Measurements from ENCODE around the gene IRAK1.

The IRAK1 gene

GRCh38 chrX:153969904-153970356 lies 49.8 kb downstream of the IRAK1 start:
- DNase-seq, result no peak

DNA sequence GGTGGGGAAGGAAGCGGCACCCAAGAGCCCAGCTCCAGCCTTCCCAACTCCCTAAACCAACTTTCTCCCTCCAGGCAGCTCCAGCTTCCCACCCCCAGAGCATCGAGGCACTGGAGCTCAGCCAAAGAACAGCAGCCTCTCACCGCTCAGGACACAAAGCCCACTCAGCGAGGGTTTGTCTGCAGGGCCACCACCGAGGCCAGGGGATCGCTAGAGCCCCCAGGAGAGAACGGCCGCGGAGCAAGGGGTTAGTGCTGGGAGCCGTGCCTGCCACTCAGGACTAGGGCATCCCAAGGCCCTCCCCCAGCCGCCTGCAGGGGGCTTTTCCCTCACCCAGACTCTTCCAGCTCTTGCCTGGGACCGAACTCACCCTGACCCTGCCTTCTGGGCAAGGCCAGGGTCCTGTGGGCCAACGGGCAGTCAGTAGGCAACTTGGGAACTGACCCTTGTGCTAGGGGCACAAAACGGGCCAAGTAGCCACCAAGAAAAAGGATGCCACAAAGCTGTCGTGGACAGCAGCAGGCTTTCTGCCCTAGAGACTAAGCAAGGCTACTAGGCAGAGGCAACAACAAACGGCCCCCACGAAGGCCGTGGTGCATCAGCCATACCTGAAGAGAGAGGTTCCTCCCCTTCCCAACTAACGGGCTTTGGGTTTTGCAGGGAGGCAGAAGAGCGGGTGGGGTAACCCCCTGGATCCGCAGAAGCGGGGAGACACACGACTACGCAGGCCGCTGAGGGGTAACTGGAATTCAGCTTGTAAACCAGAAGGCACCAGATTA lies 50.4 kb downstream of the IRAK1 start:
- DNase-seq, result no peak

DNA sequence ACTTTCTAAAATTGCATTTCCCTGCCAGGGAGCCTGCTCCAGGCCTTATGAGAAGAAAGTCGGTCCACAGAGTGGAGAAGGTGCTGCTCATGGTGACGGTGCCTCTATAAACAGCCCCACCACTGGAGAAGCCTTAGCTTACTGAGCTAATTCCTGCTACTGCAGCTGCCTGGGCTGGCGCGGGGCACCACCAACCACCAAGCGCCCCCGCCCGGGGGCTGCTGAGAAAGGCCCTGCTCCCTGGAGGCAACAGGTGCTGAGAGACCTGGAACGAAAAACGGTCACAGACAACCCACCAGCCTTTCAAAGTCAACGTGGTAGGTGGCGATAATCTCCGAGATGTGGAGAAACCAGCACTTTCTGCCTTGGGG lies 51.0 kb downstream of the IRAK1 start:
- no peak for DNase-seq

GRCh38 chrX:153968255-153968654 lies 51.4 kb downstream of the IRAK1 start:
- DNase-seq, result no peak

- DNase-seq, result no peak
Measured at GRCh38 chrX:153967536-153968224, 52.0 kb downstream of the IRAK1 start.

GRCh38 chrX:153966841-153967535 lies 52.7 kb downstream of the IRAK1 start:
- no peak for DNase-seq

- no peak for DNase-seq
Measured at GRCh38 chrX:153966283-153966688, 53.4 kb downstream of the IRAK1 start.

- no peak for DNase-seq
Measured at GRCh38 chrX:153965406-153965805, 54.3 kb downstream of the IRAK1 start.

GRCh38 chrX:153964105-153964504 lies 55.6 kb downstream of the IRAK1 start:
- no peak for DNase-seq

DNA sequence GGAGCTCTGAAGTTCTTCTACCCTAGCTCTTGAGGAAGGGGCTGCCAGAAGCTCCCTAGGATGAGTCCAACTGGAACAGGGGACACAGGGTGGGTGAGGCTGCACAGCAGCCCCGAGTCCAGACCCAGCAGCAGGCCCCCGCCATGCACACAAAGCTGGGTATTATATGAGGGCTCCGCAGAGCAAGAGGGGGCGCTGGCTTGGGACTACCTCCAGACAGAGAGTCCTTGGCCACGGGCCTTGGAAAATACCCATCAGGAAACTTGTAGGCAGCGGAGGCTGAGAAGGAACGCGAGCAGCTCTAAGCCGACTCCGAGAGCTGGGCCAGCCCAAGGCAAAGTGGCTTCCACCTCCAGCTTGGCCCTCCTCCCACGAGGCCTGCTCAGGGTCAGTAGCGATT lies 56.2 kb downstream of the IRAK1 start:
- DNase-seq, result no peak

DNA sequence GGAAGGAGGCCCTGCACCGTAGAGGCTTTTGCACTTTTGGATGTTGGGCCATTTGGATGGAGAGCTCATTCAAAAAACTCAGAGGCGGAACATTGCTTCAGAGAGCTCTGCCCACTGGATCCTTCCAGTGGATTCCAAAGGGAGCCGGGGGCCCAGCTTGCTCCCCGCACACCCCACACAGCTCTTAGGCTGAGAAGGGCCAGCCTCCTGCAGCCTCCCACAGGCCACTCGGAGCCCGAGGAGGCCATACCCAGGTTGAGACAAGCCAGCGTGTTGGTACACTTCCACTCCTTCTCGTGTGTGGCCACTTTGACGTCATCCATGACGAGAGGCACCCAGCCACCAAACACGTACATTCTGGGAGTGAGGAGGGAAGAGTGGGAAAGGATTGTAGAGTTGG lies 58.4 kb downstream of the IRAK1 start:
- DNase-seq, result no peak

DNA sequence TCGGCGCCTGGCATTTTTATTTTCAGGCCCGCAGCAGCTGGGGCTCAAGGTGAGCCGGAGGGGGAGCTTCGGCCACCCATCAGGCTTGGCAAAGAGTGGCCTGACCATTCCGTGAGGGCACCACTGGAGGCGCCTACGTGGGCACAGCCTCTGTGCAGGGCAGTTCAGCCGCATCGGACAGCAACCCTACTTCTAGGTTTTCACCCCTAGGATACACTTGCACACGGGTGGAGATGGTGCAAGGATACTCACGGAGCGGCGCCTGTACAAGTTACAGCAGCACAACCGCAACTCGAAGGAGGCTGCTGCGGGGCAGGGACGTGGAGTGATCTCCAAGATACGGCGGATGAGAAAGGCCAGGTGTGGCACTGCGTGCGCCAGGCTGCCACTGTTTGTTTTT lies 58.9 kb downstream of the IRAK1 start:
- no peak for DNase-seq
